NCI-H146 treated with DMSO at 0.1 percent for 48 hours (cell line): ENCODE measurements around the gene CHDH.

Experiments
- DNase-seq: peaks from one replicate; lab custom pipeline; 2025; ENCODE audit not compliant: unreplicated experiment; lab: John Stamatoyannopoulos, UW

Gene CHDH

DNA sequence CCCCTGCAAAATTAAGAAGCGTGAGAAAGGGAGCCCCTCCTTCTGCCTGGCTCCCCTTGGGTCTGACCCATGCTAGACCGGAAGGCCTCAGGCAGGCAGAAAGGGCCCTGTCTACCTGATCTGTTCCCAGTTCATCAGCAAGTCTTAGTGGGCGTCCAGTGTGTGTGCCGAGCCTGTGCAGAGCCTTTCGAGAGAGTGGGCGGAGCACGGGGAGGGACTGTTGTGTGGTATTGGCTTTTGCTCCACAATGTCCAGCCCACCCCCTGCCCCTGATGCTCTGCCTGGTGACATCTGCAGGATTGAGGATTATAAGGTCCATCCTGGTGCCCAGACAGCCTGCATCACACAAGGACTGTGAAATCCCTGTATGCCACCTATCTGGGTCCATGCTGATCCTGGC, 82.9 kb downstream of the CHDH start:
- DNase-seq, result no peak
